Kasumi-1 (cell line): ENCODE results near the gene ADGRG1.

Source experiments
- DNase-seq, 2 experiments: peaks; one replicate each; lab custom pipeline; 2025; lab: John Stamatoyannopoulos, UW

The ADGRG1 gene

GRCh38 chr16:57635266-57636097 is 7.1 kb downstream of the ADGRG1 start:
- no peak for DNase-seq

GRCh38 chr16:57636184-57636583 is 7.8 kb downstream of the ADGRG1 start:
- DNase-seq = no peak

- DNase-seq = no peak
These were observed 8.6 kb downstream of the ADGRG1 start for GRCh38 chr16:57637020-57637419.

GRCh38 chr16:57637424-57637823 is 9.0 kb downstream of the ADGRG1 start:
- no peak for DNase-seq

- no peak for DNase-seq
These were observed 9.5 kb downstream of the ADGRG1 start for GRCh38 chr16:57637965-57638364.

GRCh38 chr16:57638381-57638780 is 10.0 kb downstream of the ADGRG1 start:
- DNase-seq = no peak

GRCh38 chr16:57639172-57639887 is 10.9 kb downstream of the ADGRG1 start:
- no peak for DNase-seq

- no peak for DNase-seq
These were observed 11.8 kb downstream of the ADGRG1 start for GRCh38 chr16:57640185-57640584.

GRCh38 chr16:57640612-57641011 is 12.2 kb downstream of the ADGRG1 start:
- DNase-seq = no peak

GRCh38 chr16:57642160-57643135 is 14.0 kb downstream of the ADGRG1 start:
- no peak for DNase-seq

GRCh38 chr16:57643147-57643874 is 14.9 kb downstream of the ADGRG1 start:
- no peak for DNase-seq

- no peak for DNase-seq
These were observed 15.5 kb downstream of the ADGRG1 start for GRCh38 chr16:57643910-57644309.

GRCh38 chr16:57644383-57645014 is 16.1 kb downstream of the ADGRG1 start:
- DNase-seq = no peak

- no peak for DNase-seq
These were observed 16.7 kb downstream of the ADGRG1 start for GRCh38 chr16:57645169-57645568.

GRCh38 chr16:57645691-57646387 is 17.4 kb downstream of the ADGRG1 start:
- no peak for DNase-seq

- DNase-seq = no peak
These were observed 18.1 kb downstream of the ADGRG1 start for GRCh38 chr16:57646388-57647039.

GRCh38 chr16:57647136-57647875 is 18.9 kb downstream of the ADGRG1 start:
- DNase-seq = no peak

- DNase-seq = no peak
These were observed 19.7 kb downstream of the ADGRG1 start for GRCh38 chr16:57648125-57648524.
